GM19099 (cell line): ENCODE results near the gene STAT3.

ENCODE experiments used
- POLR2A ChIP-seq: IDR thresholded peaks from 3 replicates; pipeline ENCODE4 v1.6.1; 2011; ENCODE audit warnings: low read depth; ENCODE audit not compliant: insufficient read length; ENCODE audit errors: extremely low read depth

Gene STAT3

GRCh38 chr17:42341568-42341967 lies 46.7 kb downstream of the STAT3 start:
- no peak for TF ChIP-seq POLR2A

GRCh38 chr17:42340691-42341127 lies 47.5 kb downstream of the STAT3 start:
- TF ChIP-seq POLR2A, result no peak

- no peak for TF ChIP-seq POLR2A
Measured at GRCh38 chr17:42339221-42339620, 49.0 kb downstream of the STAT3 start.

- no peak for TF ChIP-seq POLR2A
Measured at GRCh38 chr17:42338427-42338985, 49.7 kb downstream of the STAT3 start.

GRCh38 chr17:42337442-42337841 lies 50.8 kb downstream of the STAT3 start:
- no peak for TF ChIP-seq POLR2A

- no peak for TF ChIP-seq POLR2A
Measured at GRCh38 chr17:42334677-42335076, 53.6 kb downstream of the STAT3 start.

- no peak for TF ChIP-seq POLR2A
Measured at GRCh38 chr17:42333053-42333452, 55.2 kb downstream of the STAT3 start.

GRCh38 chr17:42329025-42329976 lies 58.9 kb downstream of the STAT3 start:
- TF ChIP-seq POLR2A, result no peak

GRCh38 chr17:42325026-42325425 lies 63.2 kb downstream of the STAT3 start:
- no peak for TF ChIP-seq POLR2A

GRCh38 chr17:42323268-42323773 lies 64.9 kb downstream of the STAT3 start:
- no peak for TF ChIP-seq POLR2A

GRCh38 chr17:42322382-42323267 lies 65.6 kb downstream of the STAT3 start:
- no peak for TF ChIP-seq POLR2A

- no peak for TF ChIP-seq POLR2A
Measured at GRCh38 chr17:42321555-42321954, 66.7 kb downstream of the STAT3 start.

GRCh38 chr17:42317266-42317845 lies 70.9 kb downstream of the STAT3 start:
- no peak for TF ChIP-seq POLR2A

GRCh38 chr17:42316755-42317154 lies 71.5 kb downstream of the STAT3 start:
- TF ChIP-seq POLR2A, result no peak
